Osteoblast (primary cell): Measurements from ENCODE around the gene PRKAR1B. TPM values are rescaled to one million over a fixed set of nuclear protein-coding genes. Genes with fewer than 3 reads are reported as not detected.

Experiments
- DNase-seq: peaks from one replicate; pipeline ENCODE4 v3.0.0; 2011; ENCODE audit warnings: low spot score, mixed read lengths; ENCODE audit not compliant: insufficient read length; ENCODE audit errors: missing footprints
- H2AFZ ChIP-seq: 2 replicates; pipeline ENCODE4 v1.6.0; 2011; ENCODE audit warnings: mild to moderate bottlenecking, low read length
- H3K27ac ChIP-seq: 2 replicates; pipeline ENCODE4 v1.5.1; 2011; ENCODE audit warnings: mild to moderate bottlenecking, low read depth, low read length, moderate library complexity
- H3K27me3 ChIP-seq: 2 replicates; pipeline ENCODE4 v1.6.0; 2012; ENCODE audit warnings: mild to moderate bottlenecking, control low read depth, inconsistent platforms, low read length, moderate library complexity; ENCODE audit not compliant: insufficient read depth
- H3K36me3 ChIP-seq: 2 replicates; pipeline ENCODE4 v1.5.1; 2011; ENCODE audit warnings: mild to moderate bottlenecking, low read length, control low read depth, moderate library complexity; ENCODE audit not compliant: insufficient read depth
- H3K4me1 ChIP-seq: 2 replicates; pipeline ENCODE4 v1.5.1; 2011; ENCODE audit warnings: mild to moderate bottlenecking, low read length, control low read depth, moderate library complexity; ENCODE audit not compliant: insufficient read depth
- H3K4me2 ChIP-seq: 2 replicates; pipeline ENCODE4 v1.6.0; 2011; ENCODE audit warnings: mild to moderate bottlenecking, low read length; ENCODE audit not compliant: insufficient read depth
- H3K4me3 ChIP-seq: fragments of 200-600 bp; sonication (generic); 3 replicates; pipeline ENCODE4 v1.5.1; 2012; ENCODE audit warnings: mild to moderate bottlenecking, low read length, inconsistent platforms; ENCODE audit not compliant: insufficient read depth
- H3K79me2 ChIP-seq: 2 replicates; pipeline ENCODE4 v1.6.0; 2012; ENCODE audit warnings: mild to moderate bottlenecking, low read length, control low read depth, inconsistent platforms; ENCODE audit not compliant: insufficient read depth
- H3K9me3 ChIP-seq: 2 replicates; pipeline ENCODE4 v1.5.1; 2011; ENCODE audit warnings: low read depth, low read length, control low read depth
- H4K20me1 ChIP-seq: 2 replicates; pipeline ENCODE4 v1.6.0; 2012; ENCODE audit warnings: mild to moderate bottlenecking, low read length, control low read depth; ENCODE audit not compliant: insufficient read depth
- total RNA-seq: library from RNA; depleted of rRNA; stranded (reverse); fragments of >200 nt; gene quantifications from 2 replicates; pipeline ENCODE4 v1.2.3, GENCODE V29; 2012
- TF ChIP-seq, protein P1 (sequence below): IDR thresholded peaks from 2 replicates; pipeline ENCODE4 v1.5.1; 2011; ENCODE audit warnings: mild to moderate bottlenecking, low read depth, low read length, moderate library complexity; ENCODE audit errors: extremely low read depth

PRKAR1B gene
- total RNA-seq, 1 donor = 6.5 TPM

DNA sequence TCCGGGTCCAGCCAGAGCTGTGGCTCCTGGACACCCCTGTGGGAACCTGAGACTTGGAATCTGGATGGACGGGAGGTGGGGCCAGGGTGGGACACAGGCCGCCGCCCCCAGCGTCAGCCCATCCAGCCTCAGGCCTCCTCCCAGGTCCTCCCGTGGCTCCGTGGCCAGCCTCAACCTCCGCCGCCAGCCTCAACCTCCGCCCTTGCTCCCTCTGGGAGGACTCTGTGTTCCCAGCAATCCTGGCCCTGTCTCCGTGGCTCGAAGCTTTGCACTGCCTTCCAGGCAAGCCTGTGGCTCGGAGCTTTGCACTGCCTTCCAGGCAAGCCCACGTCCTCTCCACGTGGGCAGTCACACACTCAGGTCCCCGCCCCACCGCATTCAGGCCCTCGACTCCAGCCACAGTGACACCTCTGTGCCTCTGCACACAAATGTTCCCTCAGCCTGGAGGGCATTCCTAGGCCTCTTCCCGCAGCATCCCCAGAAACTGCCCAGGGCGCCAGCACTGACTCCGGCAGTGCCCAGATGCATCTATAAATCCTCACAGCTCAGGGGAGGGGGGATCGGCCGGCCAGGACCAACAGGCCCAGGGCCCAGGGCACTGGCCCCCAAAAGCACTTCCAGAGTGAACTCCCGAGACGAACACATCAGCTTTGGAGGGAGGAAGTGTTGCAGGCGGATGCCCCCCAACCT, 162.8 kb downstream of the PRKAR1B start:
- no peak overlapping the region for H3K4me3 ChIP-seq
- TF ChIP-seq, protein P1, sequence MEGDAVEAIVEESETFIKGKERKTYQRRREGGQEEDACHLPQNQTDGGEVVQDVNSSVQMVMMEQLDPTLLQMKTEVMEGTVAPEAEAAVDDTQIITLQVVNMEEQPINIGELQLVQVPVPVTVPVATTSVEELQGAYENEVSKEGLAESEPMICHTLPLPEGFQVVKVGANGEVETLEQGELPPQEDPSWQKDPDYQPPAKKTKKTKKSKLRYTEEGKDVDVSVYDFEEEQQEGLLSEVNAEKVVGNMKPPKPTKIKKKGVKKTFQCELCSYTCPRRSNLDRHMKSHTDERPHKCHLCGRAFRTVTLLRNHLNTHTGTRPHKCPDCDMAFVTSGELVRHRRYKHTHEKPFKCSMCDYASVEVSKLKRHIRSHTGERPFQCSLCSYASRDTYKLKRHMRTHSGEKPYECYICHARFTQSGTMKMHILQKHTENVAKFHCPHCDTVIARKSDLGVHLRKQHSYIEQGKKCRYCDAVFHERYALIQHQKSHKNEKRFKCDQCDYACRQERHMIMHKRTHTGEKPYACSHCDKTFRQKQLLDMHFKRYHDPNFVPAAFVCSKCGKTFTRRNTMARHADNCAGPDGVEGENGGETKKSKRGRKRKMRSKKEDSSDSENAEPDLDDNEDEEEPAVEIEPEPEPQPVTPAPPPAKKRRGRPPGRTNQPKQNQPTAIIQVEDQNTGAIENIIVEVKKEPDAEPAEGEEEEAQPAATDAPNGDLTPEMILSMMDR = no peak
- DNase-seq = no peak
- no peak overlapping the region for H3K4me2 ChIP-seq
- H3K27me3 ChIP-seq = no peaks in the 10 kb centered on the region
- no peaks in the 10 kb centered on the region for H3K36me3 ChIP-seq
- H4K20me1 ChIP-seq = no peaks in the 10 kb centered on the region
- no peaks in the 10 kb centered on the region for H3K9me3 ChIP-seq
- no peaks in the 10 kb centered on the region for H3K79me2 ChIP-seq
- H3K27ac ChIP-seq = no peak overlapping the region
- no peak overlapping the region for H2AFZ ChIP-seq
- no peaks in the 10 kb centered on the region for H3K4me1 ChIP-seq

DNA sequence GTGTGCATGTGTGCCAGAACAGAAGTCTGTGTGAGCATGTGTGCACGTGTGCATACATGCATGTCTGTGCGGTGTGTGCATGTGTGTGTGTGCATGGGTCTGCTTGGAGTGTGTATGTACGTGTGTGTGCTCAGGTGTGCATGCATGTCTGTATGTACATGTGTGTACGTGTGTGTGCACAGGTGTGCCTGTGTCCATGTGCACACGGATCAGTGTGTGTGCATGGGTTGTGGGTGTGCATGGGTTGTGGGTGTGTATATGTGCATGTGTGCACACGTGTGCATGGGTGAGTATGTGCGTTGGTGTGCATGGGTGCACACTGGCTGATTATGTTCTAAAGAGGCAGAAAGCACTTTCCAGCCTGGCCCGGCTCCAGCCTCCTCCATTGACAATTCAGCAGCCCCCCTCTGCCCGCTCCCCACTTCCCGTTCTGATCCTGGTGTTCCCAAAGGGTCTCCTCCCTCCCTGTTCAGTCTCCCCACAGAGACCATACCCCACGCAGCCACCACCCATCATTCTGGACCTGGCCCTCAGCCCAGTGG, 163.4 kb downstream of the PRKAR1B start:
- no peak overlapping the region for H3K4me2 ChIP-seq
- no peaks in the 10 kb centered on the region for H4K20me1 ChIP-seq
- H3K79me2 ChIP-seq = no peaks in the 10 kb centered on the region
- H3K27me3 ChIP-seq = no peaks in the 10 kb centered on the region
- H3K4me3 ChIP-seq = no peak overlapping the region
- H3K36me3 ChIP-seq = no peaks in the 10 kb centered on the region
- H3K9me3 ChIP-seq = no peaks in the 10 kb centered on the region
- no peak for DNase-seq
- no peak overlapping the region for H3K27ac ChIP-seq
- H2AFZ ChIP-seq = no peak overlapping the region
- H3K4me1 ChIP-seq = no peaks in the 10 kb centered on the region
- TF ChIP-seq, protein P1 = no peak

DNA sequence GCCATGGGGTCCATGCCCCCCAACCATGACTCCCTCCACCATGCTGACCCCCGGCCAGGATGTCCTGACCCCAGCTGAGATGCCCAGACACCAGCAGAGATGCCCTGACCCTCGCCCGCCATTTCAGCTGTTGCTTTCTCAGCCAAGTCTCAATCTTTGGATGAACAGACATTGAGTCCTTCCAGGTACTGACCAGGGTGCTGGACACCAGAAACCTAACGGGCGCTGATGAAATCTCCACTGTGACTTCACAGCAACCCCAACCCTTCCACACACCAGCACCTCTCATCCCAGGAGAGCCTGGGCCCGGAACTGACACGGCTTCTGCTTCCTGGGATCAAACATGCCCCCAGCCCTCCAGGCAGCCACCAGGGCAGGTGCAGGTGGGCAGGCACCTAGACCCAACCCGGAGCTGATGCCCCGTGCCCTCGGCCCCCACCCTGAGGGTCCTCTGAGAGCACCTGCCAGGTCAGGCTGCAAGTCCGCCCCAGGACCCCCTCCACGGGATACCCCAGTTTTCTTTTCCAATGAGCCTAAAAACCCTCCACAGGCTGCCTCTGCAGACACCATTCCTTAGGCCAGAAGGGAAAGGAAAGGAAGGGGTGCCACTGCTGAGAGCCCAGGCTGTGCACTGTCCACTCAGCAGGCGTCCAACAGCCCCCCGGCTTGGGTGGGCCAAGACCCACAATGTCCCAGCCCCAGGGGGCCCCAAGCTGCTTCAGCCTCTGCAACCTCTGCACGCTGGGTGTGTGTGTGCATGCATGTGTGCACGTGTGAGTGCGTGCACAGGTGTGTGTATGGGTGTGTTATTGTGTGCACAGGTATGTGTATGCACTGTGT, 164.1 kb downstream of the PRKAR1B start:
- Histone ChIP-seq H2AFZ (no peak overlapping the region), H4K20me1 (no peaks in the 10 kb centered on the region), H3K27me3 (no peaks in the 10 kb centered on the region), H3K9me3 (no peaks in the 10 kb centered on the region), H3K27ac (no peak overlapping the region), H3K4me3 (no peak overlapping the region), H3K4me2 (no peak overlapping the region), H3K36me3 (no peaks in the 10 kb centered on the region), H3K4me1 (no peaks in the 10 kb centered on the region), H3K79me2 (no peaks in the 10 kb centered on the region)
- TF ChIP-seq, protein P1 = no peak
- DNase-seq = no peak

DNA sequence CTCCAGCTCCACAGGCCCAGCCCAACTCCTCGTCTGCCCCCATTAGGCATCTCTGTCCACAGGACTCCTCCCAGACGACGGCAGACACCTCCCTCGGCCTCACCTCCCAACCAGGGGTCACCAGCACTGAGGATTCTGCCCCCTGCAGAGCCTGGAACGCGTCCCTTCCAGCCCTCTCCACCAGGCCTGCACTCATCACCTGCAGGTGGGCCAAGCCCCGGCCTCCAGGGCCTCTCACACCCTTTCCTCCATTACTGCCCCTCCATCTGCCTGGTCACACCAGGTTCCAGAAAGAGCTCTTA, 164.8 kb downstream of the PRKAR1B start:
- TF ChIP-seq, protein P1 = no peak

More for the DNA sequence above, 164.8 kb downstream of the PRKAR1B start:
- H3K4me3 ChIP-seq = no peak overlapping the region
- no peak for DNase-seq
- no peaks in the 10 kb centered on the region for H3K36me3 ChIP-seq
- H4K20me1 ChIP-seq = no peaks in the 10 kb centered on the region
- no peak overlapping the region for H2AFZ ChIP-seq
- no peak overlapping the region for H3K27ac ChIP-seq
- H3K9me3 ChIP-seq = no peaks in the 10 kb centered on the region
- no peaks in the 10 kb centered on the region for H3K27me3 ChIP-seq
- no peaks in the 10 kb centered on the region for H3K79me2 ChIP-seq
- no peak overlapping the region for H3K4me2 ChIP-seq
- no peaks in the 10 kb centered on the region for H3K4me1 ChIP-seq
